Urothelium cell line (cell line): ENCODE results near the gene ZNF556.
"Not testable (repeated sequence)": the region's sequence is repeated elsewhere in the genome, so short reads cannot be mapped to it uniquely, and the experiment has no call there.

Source experiments
- DNase-seq: peaks from one replicate; pipeline ENCODE4 v3.0.0; 2011; ENCODE audit warnings: low spot score, mixed read lengths
- FAIRE-seq: peaks from 2 replicates; lab custom pipeline; 2011; peaks lifted over from hg19 to GRCh38; lab: Jason Lieb, UNC

Gene ZNF556

DNA sequence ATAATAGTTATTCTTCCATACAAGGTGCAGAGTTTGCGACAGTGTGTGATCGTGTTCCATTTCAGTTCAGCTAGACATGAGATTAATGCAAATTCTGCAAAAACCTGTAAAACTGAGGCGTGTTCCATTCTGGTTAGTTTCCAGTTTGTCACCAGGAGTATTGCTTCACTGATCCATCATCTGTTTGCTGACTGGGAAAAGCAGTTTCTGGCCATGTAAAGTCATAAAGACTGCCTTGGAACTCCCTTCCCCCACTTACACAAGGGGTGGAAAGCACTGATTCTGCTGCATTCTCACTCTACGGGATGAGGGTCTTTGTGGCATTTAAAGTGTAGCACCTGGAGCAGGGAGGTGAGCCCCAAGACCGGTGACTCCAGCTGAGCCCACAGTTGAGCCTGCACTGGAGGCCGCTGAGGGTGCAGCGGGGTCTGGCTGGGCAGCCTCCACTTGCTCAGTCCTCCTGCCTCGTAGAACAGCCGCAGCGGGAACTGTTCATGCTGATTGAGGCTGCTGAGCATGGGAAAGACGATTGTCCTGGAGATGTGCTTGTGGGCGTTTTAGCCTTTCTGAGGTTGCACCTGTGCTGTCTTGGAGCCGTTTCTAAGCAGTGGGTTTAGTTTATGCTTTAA lies 35.6 kb downstream of the ZNF556 start:
- FAIRE-seq (no peak), DNase-seq (no peak)

DNA sequence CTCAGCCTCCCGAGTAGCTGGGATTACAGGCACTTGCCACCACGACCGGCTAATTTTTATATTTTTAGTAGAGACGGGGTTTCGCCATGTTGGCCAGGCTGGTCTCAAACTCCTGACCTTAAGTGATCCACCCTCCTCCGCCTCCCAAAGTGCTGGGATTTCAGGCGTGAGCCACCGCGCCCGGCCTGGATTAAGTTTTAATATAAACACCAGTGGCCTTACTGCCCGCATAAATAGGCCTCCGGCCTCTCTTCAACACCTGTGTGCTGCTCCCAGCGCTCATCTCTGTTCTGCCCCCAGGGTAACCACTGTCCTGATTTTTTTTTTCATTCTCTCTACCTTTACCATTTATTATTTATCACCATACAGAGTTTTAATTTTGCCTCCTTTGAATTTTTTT lies 36.2 kb downstream of the ZNF556 start:
- not testable (repeated sequence) for FAIRE-seq, DNase-seq

DNA sequence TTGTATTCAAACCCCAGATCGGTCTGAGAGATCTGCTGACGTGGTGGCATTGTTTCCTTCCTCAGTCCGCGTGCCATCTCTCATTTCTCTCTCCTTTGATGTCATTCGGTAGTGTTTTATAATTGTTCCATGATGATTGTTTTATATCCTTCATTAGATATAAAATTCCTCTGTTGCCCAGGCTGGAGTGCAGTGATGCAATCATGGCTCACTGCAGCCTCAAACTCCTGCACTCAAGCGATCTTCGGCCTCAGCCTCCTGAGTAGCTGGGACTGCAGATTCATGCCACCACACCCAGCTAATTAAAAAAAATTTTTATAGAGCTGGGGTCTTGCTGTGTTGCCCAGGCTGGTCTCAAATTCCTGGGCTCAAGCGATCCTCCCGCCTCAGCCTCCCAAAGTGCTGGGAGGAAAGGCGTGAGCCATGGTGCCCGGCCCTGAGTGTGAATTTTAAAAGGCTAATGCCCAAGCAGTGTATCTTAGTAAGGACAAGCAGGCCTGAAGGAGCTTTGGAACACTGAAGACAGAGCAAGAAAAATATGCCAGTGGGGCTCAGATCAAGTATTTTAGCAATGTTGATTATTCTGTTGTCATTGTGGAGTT lies 38.9 kb downstream of the ZNF556 start:
- DNase-seq, result no peak
- FAIRE-seq, result no peak

DNA sequence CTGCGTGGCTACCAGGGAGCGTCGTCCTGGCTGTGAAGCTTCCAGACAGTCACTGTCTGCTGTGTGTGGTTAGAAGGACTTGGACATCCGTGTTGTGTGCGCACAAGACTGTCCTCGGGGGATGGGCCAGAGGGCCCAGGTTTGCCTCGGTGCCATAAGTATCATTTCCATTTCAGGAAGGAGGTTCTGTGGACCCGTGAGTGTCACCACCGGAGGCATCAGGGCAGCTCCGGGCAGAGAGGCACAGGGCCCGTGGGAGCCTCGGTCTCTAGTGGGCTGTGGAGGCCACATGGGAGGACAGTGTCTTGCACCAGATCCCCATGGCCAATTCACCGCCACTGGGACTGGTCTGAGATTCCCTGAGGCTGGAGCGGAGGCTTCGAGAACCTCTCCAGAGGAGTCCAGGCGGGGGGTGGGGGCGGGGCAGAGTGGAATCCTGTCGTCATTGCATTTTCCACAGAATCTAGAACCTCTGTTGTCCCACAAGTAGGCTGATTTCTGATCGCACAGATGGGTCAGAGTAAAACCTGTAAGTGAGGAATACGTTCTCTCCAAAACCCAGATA lies 39.6 kb downstream of the ZNF556 start:
- FAIRE-seq (no peak), DNase-seq (no peak)

DNA sequence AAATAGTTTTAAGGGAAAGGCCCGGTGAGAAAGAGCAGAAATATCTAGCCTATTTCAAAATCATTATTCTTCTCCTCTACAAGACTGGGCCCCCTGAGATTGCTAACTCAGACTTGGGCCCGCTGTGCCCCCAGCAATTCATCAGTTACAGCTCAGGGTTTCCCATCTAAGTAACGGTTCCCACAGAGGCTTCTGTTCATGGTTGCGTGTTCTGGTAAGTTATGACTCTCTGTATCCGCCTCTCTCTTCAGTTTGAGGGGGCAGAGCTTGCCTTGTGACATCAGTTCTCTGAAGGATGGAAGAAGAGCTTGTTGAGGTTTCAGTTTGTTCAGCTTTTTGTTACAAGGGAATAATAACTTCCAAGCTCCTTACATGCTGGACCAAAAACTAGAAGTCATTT lies 45.2 kb downstream of the ZNF556 start:
- FAIRE-seq (no peak), DNase-seq (no peak)

DNA sequence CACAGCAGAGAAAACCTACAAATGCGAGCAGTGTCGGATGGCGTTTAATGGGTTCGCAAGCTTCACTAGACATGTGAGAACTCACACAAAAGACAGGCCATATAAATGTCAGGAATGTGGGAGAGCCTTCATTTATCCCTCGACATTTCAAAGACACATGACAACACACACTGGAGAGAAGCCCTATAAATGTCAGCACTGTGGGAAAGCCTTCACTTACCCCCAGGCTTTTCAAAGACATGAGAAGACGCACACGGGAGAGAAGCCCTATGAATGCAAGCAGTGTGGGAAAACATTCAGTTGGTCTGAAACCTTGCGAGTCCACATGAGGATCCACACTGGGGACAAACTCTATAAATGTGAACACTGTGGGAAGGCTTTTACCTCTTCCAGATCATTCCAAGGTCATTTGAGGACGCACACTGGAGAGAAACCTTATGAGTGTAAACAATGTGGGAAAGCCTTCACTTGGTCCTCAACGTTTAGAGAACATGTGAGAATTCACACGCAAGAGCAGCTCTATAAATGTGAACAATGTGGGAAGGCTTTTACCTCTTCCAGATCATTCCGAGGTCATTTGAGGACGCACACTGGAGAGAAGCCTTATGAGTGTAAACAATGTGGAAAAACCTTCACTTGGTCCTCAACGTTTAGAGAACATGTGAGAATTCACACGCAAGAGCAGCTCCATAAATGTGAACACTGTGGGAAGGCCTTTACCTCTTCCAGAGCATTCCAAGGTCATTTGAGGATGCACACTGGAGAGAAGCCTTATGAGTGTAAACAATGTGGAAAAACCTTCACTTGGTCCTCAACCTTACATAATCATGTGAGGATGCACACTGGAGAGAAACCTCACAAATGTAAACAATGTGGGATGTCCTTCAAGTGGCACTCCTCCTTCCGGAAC lies 50.4 kb downstream of the ZNF556 start:
- DNase-seq (no peak), FAIRE-seq (no peak)

DNA sequence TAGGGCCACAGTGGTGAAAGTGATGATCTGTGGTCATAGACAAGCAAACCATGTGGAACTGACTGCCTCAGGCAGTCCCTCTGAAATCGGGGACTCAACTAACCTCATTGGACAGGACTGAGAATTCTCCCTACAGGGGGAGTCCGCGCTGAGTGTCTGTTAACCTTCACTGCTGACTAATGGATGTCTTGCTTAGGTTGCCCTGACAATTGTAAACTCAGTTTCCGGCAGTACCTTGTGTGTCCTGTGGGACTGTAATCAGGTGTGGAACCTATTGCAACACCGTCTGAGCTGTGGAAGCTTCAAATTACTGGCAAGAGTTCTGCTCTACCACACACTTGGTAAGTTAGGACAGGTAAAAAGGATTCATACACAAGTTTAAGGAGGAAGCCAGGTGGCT lies 55.9 kb downstream of the ZNF556 start:
- FAIRE-seq, result no peak
- no peak for DNase-seq

DNA sequence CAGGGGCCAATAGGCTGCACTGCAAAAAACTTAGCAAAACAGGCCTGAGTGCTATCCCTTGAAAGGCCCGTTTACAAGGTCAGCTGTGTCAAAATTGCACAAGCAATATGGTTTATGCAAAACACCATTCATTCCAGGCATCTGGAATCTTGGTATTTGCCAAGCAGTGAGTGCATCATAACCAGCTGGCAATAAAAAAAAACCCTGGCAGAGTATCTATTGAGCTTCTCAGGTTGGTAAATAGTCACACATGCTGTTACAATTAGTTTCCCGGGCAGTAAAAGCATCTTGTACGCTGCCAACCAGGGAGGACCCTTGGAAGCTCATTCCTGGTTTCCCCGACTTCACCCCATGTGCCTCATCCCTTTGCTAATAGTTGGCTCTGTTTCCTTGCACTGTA lies 56.4 kb downstream of the ZNF556 start:
- DNase-seq (no peak), FAIRE-seq (no peak)

DNA sequence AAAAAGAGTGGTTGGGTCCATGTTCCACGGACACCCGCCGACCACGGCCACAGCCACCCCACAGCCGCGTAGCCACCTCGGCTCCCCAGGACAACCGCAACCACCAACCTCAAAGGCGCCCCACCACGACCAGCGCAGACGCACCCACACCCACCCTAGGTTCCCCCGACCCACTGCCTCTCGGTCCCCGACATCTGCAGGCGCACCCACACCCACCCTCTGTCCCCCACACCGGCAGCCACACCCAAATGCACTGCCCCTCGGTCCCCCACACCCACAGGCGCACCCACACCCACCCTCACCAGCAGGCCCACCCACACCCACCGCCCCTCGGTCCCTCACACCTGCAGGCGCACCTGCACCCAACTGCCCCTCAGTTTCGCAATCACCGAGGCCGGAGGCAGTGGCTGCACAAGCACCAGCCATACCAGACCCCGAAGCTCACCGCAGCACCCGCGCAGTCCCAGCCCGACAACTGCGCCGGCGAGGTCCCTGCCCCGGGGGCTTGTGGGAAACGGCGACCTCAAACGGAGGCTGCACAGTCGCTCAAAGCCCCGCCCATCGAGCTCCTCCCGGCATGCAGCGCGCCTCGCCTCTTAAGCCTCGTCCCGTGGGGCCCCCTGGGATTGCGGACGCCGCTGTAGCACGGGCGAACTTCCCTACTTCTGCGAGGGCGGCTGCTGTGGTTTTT lies 59.4 kb downstream of the ZNF556 start:
- DNase-seq (no peak), FAIRE-seq (no peak)

DNA sequence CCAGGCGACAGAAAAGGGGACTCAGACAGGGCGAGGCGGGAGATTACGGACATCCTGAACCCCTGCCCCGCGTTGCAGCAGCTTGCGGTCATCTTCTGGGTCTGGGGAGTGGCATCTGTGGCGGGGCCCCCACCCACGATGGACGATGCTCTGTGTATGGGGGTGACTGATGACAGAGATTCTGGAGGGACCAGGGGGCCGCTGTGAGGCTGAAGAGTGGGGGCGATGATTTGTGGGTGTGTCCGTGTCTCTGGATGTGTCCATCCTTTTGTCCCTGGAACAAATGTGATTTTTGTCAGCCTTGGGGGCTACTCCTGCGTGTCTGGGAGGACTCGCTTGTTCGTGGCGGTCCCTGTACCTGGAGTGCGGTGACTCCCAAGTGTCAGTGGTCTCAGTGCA lies 59.9 kb downstream of the ZNF556 start:
- DNase-seq, result no peak
- FAIRE-seq, result no peak
